Vagina (tissue), 2 donors: ENCODE measurements around the gene MEX3A.

ENCODE experiments used
- POLR2A ChIP-seq, 2 donors: fragments of 450-650 bp; IDR thresholded peaks; one replicate each; pipeline ENCODE4 v1.6.1; 2017; ENCODE audit warnings: antibody characterized with exemption in 2 of 2, mild to moderate bottlenecking in 2 of 2, moderate library complexity in 2 of 2
- POLR2AphosphoS5 ChIP-seq, 2 donors: sonication (generic); formaldehyde crosslinking; IDR thresholded peaks; one replicate each; pipeline ENCODE4 v1.9.0; 2017; ENCODE audit warnings: antibody characterized with exemption in 2 of 2, mild to moderate bottlenecking in 2 of 2, low read depth in 1 of 2; ENCODE audit not compliant: insufficient read depth in 1 of 2
- TF ChIP-seq, protein P1 (sequence below), 3 experiments: fragments of 450-650 bp in 2 of 3; fragments of 200-600 bp in 1 of 3; sonication (generic) in 1 of 3; IDR thresholded peaks; one replicate each; pipeline ENCODE4 v1.5.1; 2017 to 2019; ENCODE audit warnings: antibody characterized with exemption in 3 of 3, mild to moderate bottlenecking in 2 of 3, moderate library complexity in 2 of 3

DNA sequence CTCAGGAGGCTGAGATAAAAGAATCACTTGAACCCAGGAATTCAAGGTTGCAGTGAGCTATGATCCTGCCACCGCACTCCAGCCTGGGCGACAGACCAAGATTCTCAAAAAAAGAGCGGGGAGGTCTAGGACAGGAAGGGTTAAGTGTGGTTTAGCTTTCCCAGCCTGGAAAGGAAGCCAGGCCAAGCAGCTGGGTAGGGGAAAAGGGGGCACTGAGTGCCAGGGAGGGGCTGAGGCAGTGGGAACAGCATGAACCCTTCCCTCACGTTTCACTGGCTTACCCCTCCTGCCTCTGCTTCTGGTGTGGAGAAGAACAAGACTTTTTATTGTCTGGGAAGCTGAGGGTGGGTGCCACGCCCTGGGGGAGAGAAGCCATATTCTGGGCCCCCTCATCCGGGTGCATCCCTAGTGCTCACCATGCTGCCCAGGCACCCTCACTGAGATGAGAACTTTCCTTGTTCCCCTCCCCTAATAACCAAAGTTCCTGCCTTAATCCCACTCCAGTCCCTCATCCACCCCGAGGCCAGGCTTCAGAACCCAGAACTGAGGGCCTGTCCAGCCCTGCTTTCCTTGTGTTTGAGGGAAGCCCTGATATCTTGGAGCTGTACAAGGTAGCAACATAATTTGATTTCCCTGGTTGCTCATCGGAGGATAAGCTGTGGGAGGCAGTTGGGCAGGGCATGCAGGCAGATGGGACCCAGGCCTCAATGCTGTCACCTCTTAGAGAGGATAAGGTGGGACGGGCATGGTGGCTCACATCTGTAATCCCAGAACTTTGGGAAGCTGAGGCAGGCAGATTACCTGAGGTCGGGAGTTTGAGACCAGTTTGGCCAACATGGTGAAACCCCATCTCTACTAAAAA lies 30.2 kb upstream of the MEX3A start:
- TF ChIP-seq, protein P1, sequence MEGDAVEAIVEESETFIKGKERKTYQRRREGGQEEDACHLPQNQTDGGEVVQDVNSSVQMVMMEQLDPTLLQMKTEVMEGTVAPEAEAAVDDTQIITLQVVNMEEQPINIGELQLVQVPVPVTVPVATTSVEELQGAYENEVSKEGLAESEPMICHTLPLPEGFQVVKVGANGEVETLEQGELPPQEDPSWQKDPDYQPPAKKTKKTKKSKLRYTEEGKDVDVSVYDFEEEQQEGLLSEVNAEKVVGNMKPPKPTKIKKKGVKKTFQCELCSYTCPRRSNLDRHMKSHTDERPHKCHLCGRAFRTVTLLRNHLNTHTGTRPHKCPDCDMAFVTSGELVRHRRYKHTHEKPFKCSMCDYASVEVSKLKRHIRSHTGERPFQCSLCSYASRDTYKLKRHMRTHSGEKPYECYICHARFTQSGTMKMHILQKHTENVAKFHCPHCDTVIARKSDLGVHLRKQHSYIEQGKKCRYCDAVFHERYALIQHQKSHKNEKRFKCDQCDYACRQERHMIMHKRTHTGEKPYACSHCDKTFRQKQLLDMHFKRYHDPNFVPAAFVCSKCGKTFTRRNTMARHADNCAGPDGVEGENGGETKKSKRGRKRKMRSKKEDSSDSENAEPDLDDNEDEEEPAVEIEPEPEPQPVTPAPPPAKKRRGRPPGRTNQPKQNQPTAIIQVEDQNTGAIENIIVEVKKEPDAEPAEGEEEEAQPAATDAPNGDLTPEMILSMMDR (IDR thresholded peaks at IDR 0.05): no peak
- no peak for TF ChIP-seq POLR2AphosphoS5 (IDR thresholded peaks at IDR 0.05; ENCODE audit: insufficient read depth in 1 of 2, low read depth in 1 of 2)
- no peak for TF ChIP-seq POLR2A (IDR thresholded peaks at IDR 0.05)
